ENCODE data around the gene MXRA8.
"Not testable (repeated sequence)": the region's sequence is repeated elsewhere in the genome, so short reads cannot be mapped to it uniquely, and the experiment has no call there.

MXRA8 gene

GRCh38 chr1:1371364-1371745 is 13.0 kb upstream of the MXRA8 start:
- no peak for TF ChIP-seq CTCF (conservative IDR thresholded peaks at IDR 0.05; ENCODE audit: low read depth, low read length)
- no peaks in the 10 kb centered on the region for H3K36me3 ChIP-seq (ENCODE audit: insufficient read depth)
- H3K27me3 ChIP-seq (ENCODE audit: insufficient read depth, low read depth): no peaks in the 10 kb centered on the region
- no peaks in the 10 kb centered on the region for H4K20me1 ChIP-seq (ENCODE audit: insufficient read depth)
- H3K79me2 ChIP-seq (ENCODE audit: insufficient read depth, low read depth): peaks cover 25% of the 10 kb centered on the region
- H3K9ac ChIP-seq: no peak overlapping the region
- peaks cover 42% of the 10 kb centered on the region for H3K4me1 ChIP-seq (ENCODE audit: low read depth, poor library complexity, severe bottlenecking)
- no peak overlapping the region for H2AFZ ChIP-seq (ENCODE audit: low read depth)
- H3K4me2 ChIP-seq: peak overlapping the region; percentile 99
- H3K4me3 ChIP-seq (IDR thresholded peaks at IDR 0.05; ENCODE audit: insufficient read depth, low read depth, low read length): peak overlapping the region; percentile 54
- H3K27ac ChIP-seq: peak overlapping the region; percentile 11; the same call in 1 of the 2 replicates

DNA sequence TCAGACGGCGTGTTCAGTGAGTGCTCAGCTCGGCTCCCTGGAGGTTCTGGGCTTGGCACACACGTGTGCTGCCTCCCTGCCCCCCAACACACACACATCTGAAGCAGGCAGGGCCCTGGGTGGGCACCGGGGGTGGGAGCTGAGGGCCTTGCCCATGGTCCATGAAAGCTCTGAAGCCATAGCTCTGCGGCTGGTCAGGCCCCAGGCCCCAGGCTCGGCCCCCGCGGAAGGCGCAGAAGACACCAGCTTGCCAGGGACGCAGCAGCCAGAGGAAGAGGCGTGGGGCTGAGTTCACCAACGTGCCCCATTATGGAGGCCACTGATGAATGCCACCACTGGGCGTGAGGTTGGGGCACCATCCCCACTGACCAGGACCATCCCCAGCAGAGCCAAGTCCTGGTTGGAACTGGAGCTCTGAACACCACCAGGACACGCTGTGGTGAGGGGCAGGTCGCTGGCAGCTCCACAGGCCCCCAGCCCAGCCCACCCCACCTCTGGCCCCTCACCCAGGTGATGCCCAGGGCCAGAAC is 12.5 kb upstream of the MXRA8 start:
- Histone ChIP-seq H3K36me3 (ENCODE audit: insufficient read depth) (no peaks in the 10 kb centered on the region), H3K27ac (no peak overlapping the region)

GRCh38 chr1:1370094-1370493 is 11.7 kb upstream of the MXRA8 start:
- not testable (repeated sequence) for H2AFZ ChIP-seq (ENCODE audit: low read depth); H3K36me3 ChIP-seq (ENCODE audit: insufficient read depth); H3K9ac ChIP-seq

More for the DNA sequence above, 12.5 kb upstream of the MXRA8 start:
- Histone ChIP-seq H3K4me2 (peak overlapping the region; percentile 99), H3K27me3 (ENCODE audit: insufficient read depth, low read depth) (no peaks in the 10 kb centered on the region), H2AFZ (ENCODE audit: low read depth) (no peak overlapping the region), H4K20me1 (ENCODE audit: insufficient read depth) (no peaks in the 10 kb centered on the region), H3K4me3 (IDR thresholded peaks at IDR 0.05; ENCODE audit: insufficient read depth, low read depth, low read length) (no peak overlapping the region), H3K9ac (no peak overlapping the region), H3K79me2 (ENCODE audit: insufficient read depth, low read depth) (peaks cover 25% of the 10 kb centered on the region), H3K4me1 (ENCODE audit: low read depth, poor library complexity, severe bottlenecking) (peaks cover 42% of the 10 kb centered on the region)
- TF ChIP-seq CTCF (conservative IDR thresholded peaks at IDR 0.05; ENCODE audit: low read depth, low read length): no peak

DNA sequence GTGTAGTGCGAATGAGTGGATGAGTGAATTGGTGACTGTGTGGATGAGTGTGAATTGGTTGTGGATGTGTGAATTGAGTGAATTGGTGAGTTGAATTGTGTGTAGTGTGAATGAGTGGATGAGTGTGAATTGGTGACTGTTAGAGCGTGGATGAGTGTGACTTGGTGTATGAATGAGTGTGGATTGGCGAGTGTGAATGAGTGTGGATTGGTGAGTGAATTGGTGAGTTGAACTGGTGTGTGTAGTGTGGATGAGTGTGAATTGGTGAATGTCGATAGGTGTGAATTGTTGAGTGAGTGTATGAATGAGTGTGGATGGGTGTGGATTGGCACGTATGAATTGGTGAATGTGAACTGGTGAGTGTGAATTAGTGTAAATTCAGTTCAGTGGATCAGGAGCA is 9.0 kb upstream of the MXRA8 start:
- Histone ChIP-seq H3K4me2 (no peak overlapping the region), H4K20me1 (ENCODE audit: insufficient read depth) (no peaks in the 10 kb centered on the region), H3K4me1 (ENCODE audit: low read depth, poor library complexity, severe bottlenecking) (peaks cover 25% of the 10 kb centered on the region), H3K27ac (no peak overlapping the region), H3K9ac (no peak overlapping the region), H3K36me3 (ENCODE audit: insufficient read depth) (no peaks in the 10 kb centered on the region), H3K79me2 (ENCODE audit: insufficient read depth, low read depth) (no peaks in the 10 kb centered on the region; the same call in 1 of the 2 replicates), H3K4me3 (IDR thresholded peaks at IDR 0.05; ENCODE audit: insufficient read depth, low read depth, low read length) (no peak overlapping the region), H3K27me3 (ENCODE audit: insufficient read depth, low read depth) (peaks cover under 1% of the 10 kb centered on the region; the same call in 1 of the 2 replicates), H2AFZ (ENCODE audit: low read depth) (no peak overlapping the region)
- TF ChIP-seq CTCF (conservative IDR thresholded peaks at IDR 0.05; ENCODE audit: low read depth, low read length): no peak

More at GRCh38 chr1:1370094-1370493, 11.7 kb upstream of the MXRA8 start:
- peaks cover 42% of the 10 kb centered on the region for H3K4me1 ChIP-seq (ENCODE audit: low read depth, poor library complexity, severe bottlenecking)
- H3K4me3 ChIP-seq (IDR thresholded peaks at IDR 0.05; ENCODE audit: insufficient read depth, low read depth, low read length); H3K27me3 ChIP-seq (ENCODE audit: insufficient read depth, low read depth); H4K20me1 ChIP-seq (ENCODE audit: insufficient read depth); H3K27ac ChIP-seq; H3K4me2 ChIP-seq: not testable (repeated sequence)
- peaks cover 25% of the 10 kb centered on the region for H3K79me2 ChIP-seq (ENCODE audit: insufficient read depth, low read depth)

- H3K79me2 ChIP-seq (ENCODE audit: insufficient read depth, low read depth): no peaks in the 10 kb centered on the region
- H3K4me2 ChIP-seq: no peak overlapping the region
- H3K27ac ChIP-seq: no peak overlapping the region
- no peak overlapping the region for H2AFZ ChIP-seq (ENCODE audit: low read depth)
- H4K20me1 ChIP-seq (ENCODE audit: insufficient read depth): no peaks in the 10 kb centered on the region
- H3K4me1 ChIP-seq (ENCODE audit: low read depth, poor library complexity, severe bottlenecking): peaks cover 18% of the 10 kb centered on the region
- no peak overlapping the region for H3K9ac ChIP-seq
- peaks cover 7% of the 10 kb centered on the region; the same call in 1 of the 2 replicates for H3K27me3 ChIP-seq (ENCODE audit: insufficient read depth, low read depth)
- H3K36me3 ChIP-seq (ENCODE audit: insufficient read depth): no peaks in the 10 kb centered on the region
- TF ChIP-seq CTCF (conservative IDR thresholded peaks at IDR 0.05; ENCODE audit: low read depth, low read length): no peak
- no peak overlapping the region for H3K4me3 ChIP-seq (IDR thresholded peaks at IDR 0.05; ENCODE audit: insufficient read depth, low read depth, low read length)
Observed at GRCh38 chr1:1366699-1367066, 8.3 kb upstream of the MXRA8 start.

Measured in KMS-11 (cell line).